GM12874 (cell line): ENCODE results near the gene TMEM221.
A peak's percentile ranks its signal among the peaks of the same experiment; 100 is the strongest.

ENCODE experiments used
- CTCF ChIP-seq: IDR thresholded peaks from 2 replicates; pipeline ENCODE4 v1.5.1; 2011; ENCODE audit warnings: low read depth, mild to moderate bottlenecking, control low read depth, low read length, moderate library complexity; ENCODE audit not compliant: insufficient read depth

TMEM221 gene

GRCh38 chr19:17489392-17490030 is 41.0 kb upstream of the TMEM221 start:
- no peak for TF ChIP-seq CTCF

DNA sequence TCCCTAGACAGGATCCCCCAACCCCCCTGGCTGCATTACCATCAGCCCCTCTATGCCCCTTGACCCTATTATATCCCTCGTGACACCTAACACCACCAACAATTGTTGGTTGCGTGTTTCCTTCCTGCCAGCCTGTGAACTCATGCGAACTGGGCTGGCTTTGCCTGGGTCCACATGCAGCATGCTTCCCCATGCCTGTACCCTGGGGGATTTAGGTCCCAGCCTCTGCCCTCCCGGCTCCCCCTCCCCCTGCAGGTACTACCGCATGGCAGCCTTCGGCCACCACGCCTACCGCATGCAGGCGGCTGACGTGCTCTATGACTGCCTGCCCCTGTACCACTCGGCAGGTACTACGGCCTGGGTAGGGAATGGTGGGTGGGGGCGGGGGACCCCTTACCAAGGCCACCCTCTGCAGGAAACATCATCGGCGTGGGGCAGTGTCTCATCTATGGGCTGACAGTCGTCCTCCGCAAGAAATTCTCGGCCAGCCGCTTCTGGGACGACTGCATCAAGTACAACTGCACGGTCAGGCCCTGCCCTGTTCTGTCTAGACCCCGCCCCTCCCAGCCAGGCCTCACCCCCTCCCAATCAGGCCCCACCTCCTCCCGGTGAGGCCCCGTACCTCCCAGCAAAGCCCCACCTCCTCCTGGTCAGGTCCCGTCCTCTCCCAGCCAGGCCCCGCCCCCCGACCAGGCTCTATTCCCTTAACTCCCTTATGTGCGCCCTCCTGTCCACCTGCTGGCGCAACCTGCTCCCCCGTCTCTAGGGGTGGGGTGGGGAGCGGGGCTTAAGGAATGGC is 40.3 kb upstream of the TMEM221 start:
- peak; percentile 34 for TF ChIP-seq CTCF

GRCh38 chr19:17487284-17488121 is 39.0 kb upstream of the TMEM221 start:
- no peak for TF ChIP-seq CTCF

GRCh38 chr19:17486545-17487240 is 38.2 kb upstream of the TMEM221 start:
- no peak for TF ChIP-seq CTCF

GRCh38 chr19:17484520-17485185 is 36.2 kb upstream of the TMEM221 start:
- no peak for TF ChIP-seq CTCF

GRCh38 chr19:17483605-17484002 is 35.1 kb upstream of the TMEM221 start:
- no peak for TF ChIP-seq CTCF
